AG04450 (cell line): ENCODE measurements around the gene EML1. TPM values are rescaled to one million over a fixed set of nuclear protein-coding genes. Genes with fewer than 3 reads are reported as not detected.

Experiments used
- CTCF ChIA-PET: fragments of 300-600, 350-600 bp; formaldehyde crosslinking; extraction: SDS; loops from one replicate; lab custom pipeline; 2022; ENCODE audit warnings: antibody characterized with exemption, inconsistent platforms; lab: Charles Lee
- POLR2A ChIA-PET: fragments of 350-600 bp; formaldehyde crosslinking; extraction: SDS; loops from one replicate; lab custom pipeline; 2021; ENCODE audit warnings: antibody characterized with exemption, inconsistent platforms; lab: Yijun Ruan, JAX
- DNase-seq: peaks from one replicate; pipeline ENCODE4 v3.0.0-alpha.2; 2011; ENCODE audit warnings: low read depth, low spot score
- H3K27ac ChIP-seq: one replicate; pipeline ENCODE4 v1.5.1; 2012; ENCODE audit warnings: low read depth, low read length, control low read depth
- H3K27me3 ChIP-seq: one replicate; pipeline ENCODE4 v1.6.0; 2012; ENCODE audit warnings: low read length; ENCODE audit not compliant: control insufficient read depth, insufficient read depth
- H3K4me3 ChIP-seq: 2 replicates; pipeline ENCODE4 v1.5.1; 2011; ENCODE audit warnings: mild to moderate bottlenecking, low read depth, low read length, control low read depth
- H3K9me3 ChIP-seq: 2 replicates; pipeline ENCODE4 v1.5.1; 2012; ENCODE audit warnings: low read length; ENCODE audit not compliant: control insufficient read depth, insufficient read depth
- CTCF ChIP-seq: IDR thresholded peaks from 2 replicates; pipeline ENCODE4 v1.5.1; 2011; ENCODE audit warnings: low read depth, low read length, control low read depth, inconsistent platforms
- polyA minus RNA-seq: library from RNA; depleted of rRNA, polyadenylated mRNA; stranded (reverse); fragments of >200 nt; gene quantifications from 2 replicates; pipeline ENCODE4 v1.2.3, GENCODE V29; 2011; rRNA and poly(A)+ RNA removed
- polyA plus RNA-seq: library from polyadenylated mRNA; depleted of rRNA; stranded (reverse); fragments of >200 nt; gene quantifications from 2 replicates; pipeline ENCODE4 v1.2.3, GENCODE V29; 2011; rRNA removed

The EML1 gene
- 37.7 and 44.6 TPM in 2 replicates for polyA plus RNA-seq
- polyA minus RNA-seq: 92.9 and 138 TPM in 2 replicates

DNA sequence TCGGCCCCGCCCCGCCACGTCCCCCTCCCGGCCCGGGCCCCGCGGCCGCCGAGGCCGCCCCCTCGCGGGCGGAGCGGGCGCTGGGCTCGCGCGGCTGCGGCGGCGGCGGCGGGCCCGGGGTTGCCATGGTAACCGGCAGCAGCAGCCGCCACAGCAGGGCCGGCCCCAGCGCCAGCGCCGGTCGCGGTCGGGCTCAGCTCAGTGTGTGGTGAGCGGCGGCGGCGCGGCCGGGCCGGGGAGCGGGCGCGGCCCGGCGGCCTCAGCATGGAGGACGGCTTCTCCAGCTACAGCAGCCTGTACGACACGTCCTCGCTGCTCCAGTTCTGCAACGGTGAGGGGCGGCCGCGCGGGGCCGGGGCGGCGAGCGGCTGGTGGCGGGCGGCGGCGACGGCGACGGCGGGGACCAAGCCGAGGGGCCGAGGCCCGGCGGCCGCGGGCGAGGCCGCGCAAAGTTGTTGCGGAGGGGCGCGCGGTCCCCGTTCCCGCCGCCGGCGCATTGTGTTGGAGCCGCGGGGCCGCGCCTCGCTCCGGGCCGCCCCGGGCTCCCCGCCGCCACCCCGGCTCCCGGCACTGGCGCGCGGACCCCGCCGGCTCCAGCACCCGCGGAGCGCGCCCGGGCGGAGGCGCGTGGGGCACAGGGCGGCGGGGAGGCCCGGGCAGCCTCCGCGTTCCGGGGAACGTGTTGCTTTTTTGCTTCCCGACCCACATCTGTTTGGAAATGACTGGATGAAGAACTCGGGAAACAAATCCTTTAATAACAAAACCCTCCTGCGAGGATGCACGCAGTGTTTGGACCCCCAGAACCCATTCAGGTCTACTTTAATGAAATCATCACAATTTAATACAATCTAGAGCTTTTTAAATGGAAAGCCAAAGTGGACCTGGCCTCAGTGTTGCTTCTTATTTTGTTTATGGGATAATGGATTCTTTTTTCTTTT is at the start of gene EML1:
Gene EML1 (plus strand): TSS at position 201 of the 938 bp plus-strand sequence. CDS start 64 bp downstream, at position 265.
- no peak for TF ChIP-seq CTCF
- Histone ChIP-seq H3K9me3 (no peaks in the 10 kb centered on the region), H3K4me3 (peak within 1 kb of the TSS; percentile 68), H3K27me3 (no peaks in the 10 kb centered on the region), H3K27ac (peak within 1 kb of the TSS; percentile 39)
- ChIA-PET POLR2A (interaction anchor here (0.6 to 1.7 kb wide), 7 partner anchors 9 to 109 kb away, joined by 3 to 8 read pairs (median 4); partner anchors contain the start of gene CYP46A1), CTCF (interaction anchor here (0.7 to 2.2 kb wide), 8 partner anchors 15 to 111 kb away, joined by 3 to 9 read pairs (median 4); no protein-coding TSS in a partner anchor)
- peak; percentile 21 for DNase-seq

- peak overlapping the region; percentile 97 for H3K27ac ChIP-seq
- ChIA-PET POLR2A (interaction anchor here (1.8 kb wide), 1 partner anchor 49 kb away, joined by 8 read pairs; the partner anchor contains the start of gene EML1), CTCF (interaction anchor here (1.4 to 1.6 kb wide), 2 partner anchors 14 to 15 kb away, joined by 4 to 5 read pairs; no protein-coding TSS in a partner anchor)
- H3K9me3 ChIP-seq: no peaks in the 10 kb centered on the region
- no peaks in the 10 kb centered on the region for H3K27me3 ChIP-seq
- H3K4me3 ChIP-seq: no peak overlapping the region
- no peak for TF ChIP-seq CTCF
- DNase-seq: no peak
Observed at GRCh38 chr14:99744199-99744872, 48.9 kb upstream of the EML1 start.

DNA sequence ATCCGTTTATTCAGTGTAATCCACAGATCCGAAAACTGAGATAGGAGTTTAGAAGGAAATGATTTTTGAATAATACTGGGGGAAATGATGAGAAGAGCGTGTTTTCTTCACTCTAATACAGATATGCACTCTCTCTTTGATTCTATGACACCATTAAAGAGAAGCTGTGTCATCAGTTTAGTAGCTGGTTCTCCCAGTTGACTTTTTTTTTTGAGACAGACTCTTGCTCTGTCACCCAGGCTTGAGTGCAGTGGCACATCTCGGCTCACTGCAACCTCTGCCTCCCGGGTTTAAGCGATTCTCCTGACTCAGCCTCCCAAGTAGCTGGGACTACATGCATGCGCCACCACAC is 48.4 kb upstream of the EML1 start:
- DNase-seq: no peak
- peak overlapping the region; percentile 97 for H3K27ac ChIP-seq
- TF ChIP-seq CTCF: no peak
- POLR2A ChIA-PET: interaction anchor here (0.9 to 2.2 kb wide), 4 partner anchors 10 to 61 kb away, joined by 5 to 18 read pairs (median 10); partner anchors contain the start of genes CYP46A1 and EML1
- H3K4me3 ChIP-seq: no peak overlapping the region
- CTCF ChIA-PET: interaction anchor here (0.7 to 1.4 kb wide), 2 partner anchors 15 to 139 kb away, joined by 4 to 5 read pairs; no protein-coding TSS in a partner anchor
- H3K27me3 ChIP-seq: no peaks in the 10 kb centered on the region
- no peaks in the 10 kb centered on the region for H3K9me3 ChIP-seq

GRCh38 chr14:99745307-99745951 is 47.8 kb upstream of the EML1 start:
- H3K4me3 ChIP-seq: no peak overlapping the region
- ChIA-PET POLR2A (interaction anchor here (0.9 to 2.2 kb wide), 4 partner anchors 9 to 62 kb away, joined by 5 to 18 read pairs (median 10); partner anchors contain the start of genes CYP46A1 and EML1), CTCF (interaction anchor here (0.7 to 1.4 kb wide), 2 partner anchors 15 to 139 kb away, joined by 4 to 5 read pairs; no protein-coding TSS in a partner anchor)
- no peaks in the 10 kb centered on the region for H3K27me3 ChIP-seq
- peak overlapping the region; percentile 97 for H3K27ac ChIP-seq
- H3K9me3 ChIP-seq: no peaks in the 10 kb centered on the region
- TF ChIP-seq CTCF: no peak
- DNase-seq: peak; percentile 97
